B cell (primary cell): ENCODE results near the gene OTOGL.

Experiments
- CTCF ChIP-seq: fragments of 200-600 bp; IDR thresholded peaks from one replicate; pipeline ENCODE4 v1.8.0; 2022; ENCODE audit warnings: antibody characterized with exemption, mild to moderate bottlenecking
- EZH2 ChIP-seq: IDR thresholded peaks from 2 replicates; pipeline ENCODE4 v1.6.1; 2012; ENCODE audit warnings: borderline replicate concordance, low read depth, mild to moderate bottlenecking, moderate library complexity, low read length; ENCODE audit not compliant: insufficient read depth, poor library complexity, severe bottlenecking

GRCh38 chr12:80230068-80230467 is 130.7 kb downstream of the OTOGL start:
- TF ChIP-seq CTCF (no peak), EZH2 (no peak)
